HG03280 (cell line): ENCODE measurements around the gene SNX10.

Experiments
- ATAC-seq: cut with Tn5 transposase; IDR thresholded peaks from one replicate; pipeline ENCODE4 v1.9.1; 2021; ENCODE audit warnings: mild to moderate bottlenecking, moderate library complexity; ENCODE audit not compliant: unreplicated experiment

Gene SNX10

GRCh38 chr7:26332698-26333097 lies 41.0 kb downstream of the SNX10 start:
- ATAC-seq, result no peak

- ATAC-seq, result no peak
Measured at GRCh38 chr7:26334166-26334859, 42.7 kb downstream of the SNX10 start.

DNA sequence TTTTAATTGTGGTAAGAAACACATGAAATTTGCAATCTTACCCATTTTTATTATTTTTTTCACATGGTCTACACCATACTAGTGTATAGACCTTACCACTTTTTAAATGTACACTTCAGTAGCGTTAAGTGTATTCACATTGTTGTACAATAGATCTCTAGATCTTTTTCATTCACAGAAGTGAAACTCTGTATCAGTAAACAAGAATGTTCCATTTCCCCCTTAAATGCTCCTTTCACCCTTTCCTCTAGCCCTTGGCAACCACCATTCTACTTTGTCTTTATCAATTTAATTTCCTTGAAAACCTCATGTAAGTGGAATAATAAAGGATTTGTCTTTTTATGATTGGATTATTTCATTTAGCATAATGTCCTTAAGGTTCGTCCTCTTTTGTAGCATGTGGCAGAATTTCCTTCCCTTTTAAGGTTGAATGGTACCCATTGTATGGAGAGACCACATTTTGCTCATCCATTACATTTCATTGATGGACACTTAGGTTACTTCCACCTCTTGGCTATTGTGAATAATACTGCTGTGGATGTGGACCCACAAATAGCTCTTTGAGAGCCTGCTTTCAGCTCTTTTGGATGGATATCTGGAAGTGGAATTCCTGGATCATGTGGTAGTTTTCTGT lies 45.7 kb downstream of the SNX10 start:
- ATAC-seq, result no peak

DNA sequence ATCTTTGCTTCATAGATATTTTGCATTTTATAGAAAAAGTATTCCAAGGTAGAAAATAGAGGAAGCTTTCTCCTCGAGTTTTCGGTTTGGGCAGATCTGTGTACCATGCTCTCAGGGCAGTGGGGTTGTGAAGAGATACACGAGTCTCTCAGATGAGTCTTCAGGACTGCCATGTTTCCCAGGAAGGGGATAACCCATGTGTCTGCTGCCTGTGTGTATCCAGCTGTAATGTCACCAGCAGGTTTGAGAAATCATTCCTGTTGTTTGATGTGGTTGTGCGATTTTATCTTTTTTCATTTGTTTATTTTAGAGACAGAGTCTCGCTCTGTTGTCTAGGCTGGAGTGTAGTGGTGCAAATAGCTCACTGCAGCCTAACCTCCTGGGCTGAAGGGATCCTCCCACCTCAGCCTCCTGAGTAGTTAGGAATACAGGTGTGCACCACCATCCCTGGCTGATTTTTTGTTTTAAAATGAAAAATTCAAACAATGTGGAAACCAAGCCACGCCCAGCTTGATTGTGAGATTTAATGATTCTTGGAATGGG lies 48.9 kb downstream of the SNX10 start:
- no peak for ATAC-seq

DNA sequence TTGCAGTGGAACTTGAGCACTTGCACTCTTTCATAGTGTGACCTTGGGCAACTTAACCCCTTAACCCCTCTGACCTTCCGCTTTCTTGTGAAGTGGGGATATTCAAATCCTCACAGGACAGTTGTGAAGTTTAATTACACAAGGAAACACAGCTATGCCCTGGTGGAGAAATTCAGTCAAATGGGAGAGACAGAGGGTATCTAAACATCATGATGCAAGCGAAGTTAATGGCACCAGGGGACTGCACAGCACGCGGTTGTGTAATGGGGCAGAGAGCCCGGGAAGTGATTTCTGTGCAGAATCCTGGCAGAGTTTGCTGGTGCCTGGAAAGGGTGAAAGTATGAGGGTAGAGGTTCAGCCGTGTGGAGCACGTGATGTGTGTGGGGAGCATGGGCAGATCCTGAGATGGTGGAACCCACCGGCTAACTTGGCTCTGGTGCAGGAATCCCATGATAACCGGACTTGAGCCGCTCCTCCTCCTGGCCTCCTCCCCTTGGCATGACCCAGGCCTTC lies 51.7 kb downstream of the SNX10 start:
- ATAC-seq, result no peak

DNA sequence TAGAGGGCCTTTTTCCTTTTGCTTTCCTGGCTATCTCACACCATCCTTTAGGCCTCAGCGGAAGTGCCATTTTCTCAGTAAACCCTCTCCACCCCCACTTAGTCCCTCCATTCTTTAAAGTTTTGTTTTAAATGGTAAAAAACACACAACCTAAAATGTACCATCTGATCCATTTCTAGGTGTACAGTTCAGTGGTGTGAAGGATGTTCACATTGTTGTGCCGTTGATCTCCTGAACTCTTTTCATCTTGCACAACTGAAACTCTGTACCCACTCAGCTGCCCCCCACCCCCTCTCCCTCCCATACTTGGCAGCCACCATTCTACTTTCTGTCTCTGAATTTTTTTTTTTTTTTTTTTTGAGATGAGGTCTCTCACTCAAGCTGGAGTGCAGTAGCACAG lies 52.2 kb downstream of the SNX10 start:
- ATAC-seq, result no peak

- no peak for ATAC-seq
Measured at GRCh38 chr7:26345202-26345601, 53.5 kb downstream of the SNX10 start.

DNA sequence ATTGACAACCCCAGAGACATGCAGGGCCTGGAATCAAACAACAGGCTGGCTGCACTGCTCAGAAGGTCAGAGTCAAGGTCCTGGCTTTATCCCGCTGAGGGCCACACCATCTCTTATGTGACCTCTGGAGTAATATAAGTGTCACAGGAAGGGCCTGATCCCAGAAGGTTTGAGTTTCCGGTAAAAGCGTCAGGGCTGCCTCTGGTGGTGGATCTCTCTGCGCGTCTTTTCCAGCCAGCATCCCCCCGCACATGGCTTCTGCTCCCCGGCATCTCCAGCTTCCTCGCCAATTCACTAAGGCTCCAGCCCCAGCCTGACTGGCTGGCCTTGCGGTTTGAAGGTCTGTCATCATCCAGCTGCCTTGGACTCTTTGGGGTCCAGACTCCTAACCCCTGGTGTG lies 54.2 kb downstream of the SNX10 start:
- ATAC-seq, result no peak

DNA sequence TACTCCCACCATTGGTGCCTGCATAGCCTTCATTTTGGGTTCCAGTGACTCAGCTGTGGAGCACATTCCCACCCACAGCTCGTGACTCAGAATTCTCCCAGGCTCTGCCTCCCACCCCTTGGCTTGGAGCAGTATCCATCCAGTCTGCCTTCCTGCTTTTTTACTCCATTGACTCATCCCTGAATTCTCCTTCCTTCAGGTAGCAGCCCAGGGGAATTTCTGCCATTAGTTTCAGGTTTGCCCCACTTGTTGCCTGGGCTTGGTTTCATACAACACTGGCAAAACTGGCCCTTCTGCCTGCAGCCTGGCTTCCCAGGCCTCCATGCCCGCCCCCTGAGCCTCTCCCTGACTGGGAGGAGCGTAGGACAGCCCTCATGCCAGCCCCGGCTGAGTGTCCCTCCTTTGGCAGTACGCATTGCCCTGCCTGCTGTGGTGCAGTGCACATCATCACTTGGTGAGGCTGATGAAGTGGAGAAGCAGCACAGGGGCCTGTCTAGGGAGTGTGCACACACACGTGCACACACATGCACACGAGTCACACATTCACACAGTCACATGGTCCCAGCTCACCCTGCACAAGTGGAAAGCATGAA lies 55.0 kb downstream of the SNX10 start:
- ATAC-seq, result no peak

- ATAC-seq, result no peak
Measured at GRCh38 chr7:26348234-26348851, 56.7 kb downstream of the SNX10 start.

GRCh38 chr7:26349005-26349915 lies 57.6 kb downstream of the SNX10 start:
- no peak for ATAC-seq

DNA sequence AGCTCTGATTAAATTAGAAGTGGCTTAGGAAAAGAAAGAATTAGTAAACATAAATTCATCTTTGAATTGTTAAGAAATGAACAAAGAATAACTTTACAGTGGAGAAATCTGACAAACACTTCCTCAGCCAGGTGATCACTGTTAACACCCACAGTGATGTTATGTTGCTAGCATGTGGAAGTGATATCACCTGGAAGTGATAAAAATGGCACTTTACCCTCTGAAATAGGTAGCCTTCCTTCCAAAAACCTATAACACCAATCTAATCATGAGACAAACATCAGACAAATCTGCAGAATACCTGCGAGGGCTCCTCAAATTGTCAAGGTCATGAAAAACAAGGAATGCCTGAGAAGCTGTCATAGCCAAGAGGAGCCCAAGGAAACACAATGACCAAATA lies 59.5 kb downstream of the SNX10 start:
- no peak for ATAC-seq

DNA sequence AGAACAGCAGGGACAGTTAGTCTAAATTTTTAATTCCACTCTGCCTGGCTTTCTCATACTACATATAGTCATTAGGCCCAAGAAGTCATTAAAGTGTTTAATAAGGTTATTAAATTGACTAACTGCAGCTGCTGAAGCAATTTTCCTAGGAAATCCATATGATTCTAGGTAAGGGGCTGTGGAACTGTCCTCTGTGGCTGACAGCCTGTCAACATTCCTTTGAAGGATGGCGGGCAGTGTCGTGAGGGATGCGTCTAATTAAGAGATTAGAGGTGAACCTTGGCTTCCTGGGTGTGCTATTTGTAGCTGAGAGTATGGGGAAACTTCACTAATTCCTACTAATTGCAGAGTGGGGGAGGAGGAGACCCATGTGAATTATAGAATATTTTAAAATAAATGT lies 64.6 kb downstream of the SNX10 start:
- ATAC-seq, result no peak

DNA sequence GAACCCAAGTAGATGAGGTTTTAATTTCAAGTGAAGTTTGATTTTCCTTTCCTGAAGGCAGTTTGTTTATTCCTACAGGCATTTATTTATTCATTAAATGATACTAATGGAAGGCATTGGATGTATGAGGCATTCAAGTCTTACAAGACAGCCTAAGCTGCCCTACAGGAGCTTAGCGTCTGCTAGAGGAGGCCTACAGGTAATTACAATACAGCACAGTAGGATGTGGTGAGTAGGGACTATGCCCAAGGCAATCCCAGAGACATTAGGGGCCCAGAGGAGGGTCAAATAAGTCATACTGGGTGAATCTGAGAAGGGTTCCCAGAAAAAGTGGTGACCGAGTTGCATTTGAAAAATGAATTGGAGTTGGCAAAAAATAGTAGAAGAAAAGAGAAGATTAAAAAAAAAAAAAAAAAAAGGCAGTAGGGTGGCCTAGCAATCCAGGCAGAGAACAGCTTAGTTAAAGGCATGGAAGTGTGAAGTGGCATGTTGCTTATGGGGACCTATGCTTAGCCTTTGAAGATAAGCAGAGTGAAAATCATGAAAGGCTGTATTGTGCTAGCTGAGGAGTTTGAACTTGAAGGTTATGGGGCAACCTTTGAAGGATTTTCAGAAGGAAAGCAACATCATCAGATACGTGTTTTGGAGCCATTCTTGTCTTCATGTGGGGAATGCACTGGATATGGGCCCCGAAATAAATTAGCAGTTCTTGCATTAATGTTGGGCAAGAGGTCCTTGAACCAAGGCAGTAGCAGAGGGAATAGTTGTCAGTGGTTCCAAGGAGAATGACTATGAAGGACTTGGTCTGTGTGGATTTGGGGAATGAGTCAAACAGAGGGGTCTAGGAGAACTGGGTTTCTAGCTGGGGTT lies 65.5 kb downstream of the SNX10 start:
- ATAC-seq, result no peak

- ATAC-seq, result no peak
Measured at GRCh38 chr7:26357799-26358151, 66.1 kb downstream of the SNX10 start.

DNA sequence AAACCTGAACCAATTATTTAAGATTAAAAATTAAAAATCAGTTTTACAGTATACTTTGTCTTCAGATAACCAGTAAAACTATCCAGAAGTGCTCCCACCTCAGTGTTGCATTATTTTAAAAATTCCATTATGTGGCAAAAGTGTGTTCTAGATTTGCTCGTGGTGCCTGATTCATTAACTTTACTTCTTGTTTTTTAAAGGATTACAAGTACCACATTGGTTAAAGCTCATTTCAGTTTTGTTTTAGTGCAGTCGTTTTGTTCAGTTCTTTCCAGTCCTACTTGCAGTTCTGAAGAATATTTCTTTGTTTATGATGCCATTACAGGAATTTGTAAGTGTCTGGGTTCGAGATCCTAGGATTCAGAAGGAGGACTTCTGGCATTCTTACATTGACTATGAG lies 69.0 kb downstream of the SNX10 start:
- ATAC-seq, result no peak

GRCh38 chr7:26361637-26362036 lies 70.0 kb downstream of the SNX10 start:
- ATAC-seq, result no peak

DNA sequence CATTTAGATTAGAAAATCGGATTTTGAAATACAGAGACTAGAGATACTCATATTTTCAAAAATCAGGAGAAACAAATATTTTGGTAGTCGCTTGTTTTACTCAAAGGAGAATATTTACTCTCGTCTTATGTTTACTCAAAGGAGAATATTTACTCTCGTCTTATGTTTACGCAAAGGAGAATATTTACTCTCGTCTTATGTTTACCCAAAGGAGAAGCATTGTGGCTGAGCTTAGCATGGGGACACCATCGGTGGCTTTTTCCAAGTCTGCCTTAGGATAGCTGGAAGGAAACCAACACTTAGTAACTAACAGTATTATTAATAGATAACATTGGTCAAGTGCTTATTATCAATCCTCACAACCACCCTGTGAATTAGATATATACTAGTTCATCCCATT lies 71.8 kb downstream of the SNX10 start:
- no peak for ATAC-seq

DNA sequence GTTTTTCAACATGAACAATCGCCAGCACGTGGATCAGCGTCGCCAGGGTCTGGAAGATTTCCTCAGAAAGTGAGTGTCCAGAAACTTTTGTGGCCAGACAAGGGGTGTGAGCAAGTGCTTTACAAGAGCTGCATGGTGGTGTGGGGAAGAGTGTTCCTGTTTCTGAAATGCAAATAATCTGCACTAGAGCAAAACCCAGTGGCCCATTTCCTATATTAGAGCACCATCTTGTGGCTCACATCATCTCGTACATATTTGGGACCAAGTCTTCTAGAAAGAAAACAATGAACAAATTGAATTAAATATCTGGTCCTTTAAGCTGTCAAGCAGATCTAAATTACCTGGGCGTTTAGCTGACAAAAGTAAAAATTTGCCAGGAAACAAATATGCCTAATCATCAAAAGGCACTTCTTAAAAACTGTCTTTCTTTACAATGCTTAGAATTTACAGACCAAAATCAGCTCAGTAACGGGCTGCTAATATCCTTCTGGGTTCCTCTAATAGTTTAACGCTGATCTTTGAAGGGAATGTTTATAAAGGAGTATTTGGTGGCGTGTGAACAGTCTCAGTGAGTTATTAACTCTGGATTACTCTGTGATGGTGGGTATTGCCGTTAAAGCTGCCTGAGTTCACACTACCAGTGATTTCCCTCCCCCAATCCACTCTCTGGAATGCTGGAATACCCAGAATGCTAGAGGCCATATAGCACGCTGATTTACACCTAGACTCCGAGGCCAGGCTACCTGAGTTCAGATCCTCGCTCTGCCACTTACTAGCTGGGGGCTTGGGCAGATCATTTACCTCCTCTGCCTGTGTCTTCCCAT lies 73.6 kb downstream of the SNX10 start:
- ATAC-seq, result peak; percentile 89
